Lower lobe of right lung (tissue), 2 donors: ENCODE results near the gene POU3F2. TPM values are rescaled to one million over a fixed set of nuclear protein-coding genes. Genes with fewer than 3 reads are reported as not detected.

Experiments used
- ATAC-seq, 2 donors: fragments of 200-7000 bp; cut with Tn5 transposase; one replicate each; pipeline ENCODE4 v1.9.1; 2020 to 2022; ENCODE audit warnings: mild to moderate bottlenecking in 2 of 2, moderate library complexity in 2 of 2
- DNase-seq: peaks from one replicate; pipeline ENCODE4 v3.0.0-alpha.2; 2020
- H3K27ac ChIP-seq: fragments of 200-600 bp; one replicate; pipeline ENCODE4 v1.8.0; 2022
- H3K27me3 ChIP-seq: fragments of 200-600 bp; one replicate; pipeline ENCODE4 v1.8.0; 2022; ENCODE audit warnings: low read depth
- H3K36me3 ChIP-seq: fragments of 200-600 bp; one replicate; pipeline ENCODE4 v1.8.0; 2022; ENCODE audit warnings: mild to moderate bottlenecking
- H3K4me1 ChIP-seq: fragments of 200-600 bp; one replicate; pipeline ENCODE4 v1.8.0; 2022
- H3K4me3 ChIP-seq: fragments of 200-600 bp; one replicate; pipeline ENCODE4 v1.8.0; 2022; ENCODE audit warnings: mild to moderate bottlenecking
- H3K9me3 ChIP-seq: fragments of 200-600 bp; one replicate; pipeline ENCODE4 v1.8.0; 2022
- CTCF ChIP-seq: fragments of 200-600 bp; IDR thresholded peaks from one replicate; pipeline ENCODE4 v1.8.0; 2022; ENCODE audit warnings: antibody characterized with exemption, mild to moderate bottlenecking
- intact Hi-C: fragments of 100-400 bp; cut with DNase I; formaldehyde crosslinking; loops from one replicate; pipeline ENCODE4 v1.11.0; 2022
- total RNA-seq: library from RNA; stranded (reverse); fragmentation: NEBNext Ultra II Directional; extraction: Animal tissue kit (Norgen Biotek cat#: 25700); gene quantifications from one replicate; pipeline ENCODE4 v1.2.1, GENCODE V29; 2021
- donor health status: DM: no; HTN: yes; CAD: no; lungs with severe emphysema.

POU3F2 gene
- total RNA-seq, 1 donor from 2014 or later = not detected

DNA sequence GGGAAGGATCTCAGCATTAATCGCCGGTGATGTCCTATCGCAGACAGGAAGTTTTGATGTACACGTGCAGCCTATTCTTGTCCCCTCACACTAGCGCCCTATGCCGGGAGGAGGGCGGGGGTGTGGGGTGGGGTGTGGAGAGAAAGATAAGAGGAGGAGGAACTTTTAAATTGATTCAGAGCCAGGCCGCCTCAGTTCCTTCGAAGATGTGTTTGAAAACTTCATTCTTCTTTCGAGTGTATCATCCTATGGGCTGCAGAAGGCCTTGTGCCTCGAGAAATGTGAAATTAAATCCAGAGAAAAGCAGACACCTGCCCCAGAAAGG lies 2.5 kb upstream of the POU3F2 start:
- Histone ChIP-seq H3K9me3 (no peaks in the 10 kb centered on the region), H3K4me3 (peak overlapping the region; percentile 62), H3K36me3 (no peaks in the 10 kb centered on the region), H3K27ac (no peak overlapping the region), H3K27me3 (peaks cover 90% of the 10 kb centered on the region), H3K4me1 (peaks cover 59% of the 10 kb centered on the region)
- DNase-seq (no peak), ATAC-seq (no peak)
- TF ChIP-seq CTCF = no peak
- intact Hi-C loops = no loop called here

DNA sequence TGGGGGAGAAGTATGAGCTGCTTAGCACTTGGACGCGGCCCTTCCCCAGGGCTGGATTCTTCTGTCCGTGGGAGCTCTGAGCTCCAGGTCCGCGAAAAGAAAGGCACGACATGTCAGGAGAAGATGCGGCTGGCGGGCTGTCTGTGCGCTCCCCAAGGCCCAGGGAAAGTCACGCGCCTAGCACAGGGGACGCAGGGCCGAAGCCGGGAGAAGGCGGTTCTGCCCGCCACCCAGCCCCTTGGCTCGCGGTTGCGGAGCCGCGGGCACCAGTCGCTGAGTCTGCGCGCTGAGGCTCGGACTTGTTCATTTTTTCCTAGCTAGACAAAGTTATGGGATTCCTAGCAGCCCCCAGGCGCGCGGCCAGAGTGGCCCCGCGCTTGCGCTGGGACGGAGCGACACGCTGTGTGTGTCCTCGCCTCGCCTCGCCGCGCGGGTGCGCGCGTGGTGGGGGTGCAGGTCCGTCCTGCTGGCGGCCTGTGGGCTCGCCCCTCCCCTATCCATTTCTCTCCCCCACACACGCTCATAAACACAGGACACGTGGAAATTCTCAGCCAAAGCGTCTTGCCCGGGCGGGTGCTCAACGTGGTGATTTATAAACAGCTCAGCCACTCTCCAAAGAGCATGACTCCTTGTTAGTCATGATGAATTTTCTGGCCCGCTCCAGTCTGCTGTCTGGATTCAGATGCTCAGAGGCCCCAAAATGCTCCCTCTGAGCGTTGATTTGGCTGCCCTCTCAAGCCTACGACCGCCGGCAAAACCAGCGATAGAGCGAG lies 1.9 kb upstream of the POU3F2 start:
- Histone ChIP-seq H3K27me3 (peaks cover 90% of the 10 kb centered on the region), H3K9me3 (no peaks in the 10 kb centered on the region), H3K36me3 (no peaks in the 10 kb centered on the region), H3K27ac (no peak overlapping the region), H3K4me3 (peak overlapping the region; percentile 62), H3K4me1 (peaks cover 58% of the 10 kb centered on the region)
- ATAC-seq (peak in 1 of 2 donors; percentile 23), DNase-seq (no peak)
- no peak for TF ChIP-seq CTCF
- intact Hi-C loops = no loop called here

DNA sequence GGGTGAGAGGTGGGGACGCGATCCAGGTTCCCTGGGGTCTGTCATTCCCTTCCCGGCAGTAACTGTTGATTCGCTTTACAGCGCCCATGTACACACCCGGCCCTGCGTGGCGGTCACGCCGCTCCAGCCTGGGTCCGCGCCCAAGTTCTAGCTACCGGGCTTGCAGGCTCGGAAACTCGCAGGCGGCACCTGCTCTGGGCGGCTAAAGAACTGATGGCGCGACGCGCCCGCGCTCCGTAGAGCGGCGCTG lies 1.4 kb upstream of the POU3F2 start:
- intact Hi-C loops = no loop called here
- Histone ChIP-seq H3K36me3 (no peaks in the 10 kb centered on the region), H3K27me3 (peaks cover 90% of the 10 kb centered on the region), H3K27ac (no peak overlapping the region), H3K4me3 (peak overlapping the region; percentile 62), H3K9me3 (no peaks in the 10 kb centered on the region), H3K4me1 (peaks cover 53% of the 10 kb centered on the region)
- no peak for TF ChIP-seq CTCF
- ATAC-seq (peak; percentile 56 to 57), DNase-seq (peak; percentile 55)

GRCh38 chr6:98833307-98834059 lies 891 bp upstream of the POU3F2 start:
- Histone ChIP-seq H3K27ac (no peak overlapping the region), H3K27me3 (peaks cover 90% of the 10 kb centered on the region), H3K4me1 (peaks cover 52% of the 10 kb centered on the region), H3K4me3 (peak overlapping the region; percentile 62), H3K9me3 (no peaks in the 10 kb centered on the region), H3K36me3 (no peaks in the 10 kb centered on the region)
- DNase-seq = peak; percentile 52
- TF ChIP-seq CTCF = no peak
- ATAC-seq = peak; percentile 46 to 49
- intact Hi-C loops = no loop called here

GRCh38 chr6:98835149-98836024 lies 1.0 kb downstream of the POU3F2 start:
- intact Hi-C loops = no loop called here
- ATAC-seq = no peak
- Histone ChIP-seq H3K9me3 (no peaks in the 10 kb centered on the region), H3K27me3 (peaks cover 90% of the 10 kb centered on the region), H3K4me3 (peak overlapping the region; percentile 62), H3K27ac (no peak overlapping the region), H3K4me1 (peaks cover 52% of the 10 kb centered on the region), H3K36me3 (no peaks in the 10 kb centered on the region)
- no peak for TF ChIP-seq CTCF
- no peak for DNase-seq
